ENCODE data around the gene MRPL34. TPM values are rescaled to one million over a fixed set of nuclear protein-coding genes. Genes with fewer than 3 reads are reported as not detected.
A peak's percentile ranks its signal among the peaks of the same experiment; 100 is the strongest.

The MRPL34 gene
- total RNA-seq, 1 experiment from 2014 or later, result 111 TPM

DNA sequence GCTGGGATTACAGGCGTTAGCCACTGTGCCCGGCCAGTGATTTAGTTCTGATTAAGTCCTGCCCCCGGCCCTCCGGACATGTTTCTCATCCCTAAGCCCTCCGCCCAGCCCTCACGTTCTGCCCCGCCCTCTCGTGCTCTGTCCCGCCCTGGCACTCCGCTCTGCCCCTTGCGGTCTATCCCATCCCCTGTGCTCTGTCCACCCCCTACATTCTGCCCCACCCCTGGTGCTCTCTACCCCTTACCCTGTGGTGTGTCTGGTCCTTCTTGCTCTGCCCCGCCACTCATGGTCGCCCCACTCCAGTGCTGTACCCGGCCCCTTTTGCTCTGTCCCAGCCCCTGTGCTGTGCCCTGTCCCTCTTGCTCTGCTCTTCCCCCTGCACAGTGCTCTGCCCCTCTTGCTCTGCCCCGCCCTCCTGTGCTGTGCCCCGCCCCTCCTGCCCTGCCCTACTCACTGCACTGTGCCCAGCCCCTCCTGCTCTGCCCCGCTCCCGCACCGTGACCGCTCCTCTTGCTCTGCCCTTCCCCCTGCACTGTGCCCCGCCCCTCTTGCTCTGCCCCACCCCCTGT is 34.7 kb downstream of the MRPL34 start:
- no peak for DNase-seq (ENCODE audit: low read depth)

DNA sequence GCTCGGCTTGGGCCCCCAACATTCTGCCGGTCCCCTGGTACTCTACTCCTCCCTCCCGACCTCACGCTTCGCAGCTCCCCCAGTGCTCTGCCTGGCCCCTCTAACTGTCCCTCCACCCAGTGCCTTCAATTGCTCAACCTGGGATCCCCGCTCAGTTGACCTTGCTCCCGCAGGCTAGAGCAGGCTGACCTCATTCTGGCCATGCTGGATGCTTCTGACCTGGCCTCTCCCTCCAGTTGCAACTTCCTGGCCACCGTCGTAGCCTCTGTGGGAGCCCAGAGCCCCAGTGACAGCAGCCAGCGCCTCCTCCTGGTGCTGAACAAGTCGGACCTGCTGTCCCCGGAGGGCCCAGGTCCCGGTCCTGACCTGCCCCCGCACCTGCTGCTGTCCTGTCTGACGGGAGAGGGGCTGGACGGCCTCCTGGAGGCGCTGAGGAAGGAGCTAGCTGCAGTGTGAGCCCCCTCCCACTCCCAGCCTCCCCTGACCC is 35.2 kb downstream of the MRPL34 start:
- DNase-seq (ENCODE audit: low read depth), result no peak

DNA sequence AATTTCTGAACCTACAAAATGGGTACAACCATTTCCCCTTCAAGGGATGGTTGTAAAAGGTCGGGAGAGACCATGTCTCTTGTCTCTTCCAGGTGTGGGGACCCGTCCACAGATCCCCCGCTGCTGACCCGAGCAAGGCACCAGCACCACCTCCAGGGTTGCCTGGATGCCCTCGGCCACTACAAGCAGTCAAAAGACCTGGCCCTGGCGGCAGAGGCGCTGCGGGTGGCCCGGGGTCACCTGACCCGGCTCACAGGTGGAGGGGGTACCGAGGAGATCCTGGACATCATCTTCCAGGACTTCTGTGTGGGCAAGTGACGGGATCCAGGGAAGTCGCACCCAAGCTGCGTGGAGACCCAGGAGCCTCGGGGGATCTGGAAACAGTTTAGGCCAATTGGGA is 35.7 kb downstream of the MRPL34 start:
- no peak for DNase-seq (ENCODE audit: low read depth)

GRCh38 chr19:17341845-17342244 is 36.2 kb downstream of the MRPL34 start:
- no peak for DNase-seq (ENCODE audit: low read depth)

- peak; percentile 70 for DNase-seq (ENCODE audit: low read depth)
These were observed 40.5 kb downstream of the MRPL34 start for GRCh38 chr19:17346109-17346671.

DNA sequence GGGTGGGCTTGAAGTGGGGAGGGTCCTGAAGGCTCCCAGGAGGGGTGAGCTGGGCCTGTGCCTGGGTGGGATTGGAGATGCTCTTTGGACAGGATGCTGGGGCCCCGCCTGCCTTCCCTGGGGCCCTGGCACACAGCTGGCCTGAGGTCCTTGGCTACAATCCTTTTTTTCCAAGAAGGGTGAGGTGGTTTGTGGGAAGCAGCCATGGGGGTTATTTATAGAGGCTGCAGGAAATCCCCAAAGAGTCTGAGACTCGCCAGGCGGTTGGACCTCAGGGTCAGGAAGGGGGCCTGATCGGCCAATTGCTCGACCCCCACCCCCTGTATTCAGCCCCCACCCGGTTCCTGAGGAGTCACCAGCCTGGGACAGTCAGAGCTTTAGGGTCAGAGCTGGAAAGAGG is 41.7 kb downstream of the MRPL34 start:
- DNase-seq (ENCODE audit: low read depth), result peak; percentile 46

DNA sequence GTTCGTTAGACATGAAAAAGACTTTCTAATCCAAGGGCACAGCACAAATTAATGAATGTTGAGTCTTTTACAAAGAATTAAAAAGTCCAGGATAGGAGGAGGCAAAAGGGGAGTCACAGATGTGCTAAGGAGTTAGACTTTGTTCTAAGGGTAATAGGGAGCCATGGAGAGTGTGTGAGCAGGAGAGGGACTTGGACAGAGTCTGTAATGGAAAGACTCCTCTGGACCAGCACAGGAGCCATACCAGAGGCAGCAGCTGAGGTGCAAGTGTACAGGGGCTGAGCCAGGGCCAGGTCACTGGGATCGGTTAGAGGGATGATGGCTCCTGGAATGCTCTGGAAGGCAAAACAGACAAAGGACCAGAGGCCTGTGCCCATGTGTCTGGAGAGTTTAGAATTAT is 42.2 kb downstream of the MRPL34 start:
- DNase-seq (ENCODE audit: low read depth), result no peak

GRCh38 chr19:17348700-17349099 is 43.0 kb downstream of the MRPL34 start:
- peak; percentile 89 for DNase-seq (ENCODE audit: low read depth)

- no peak for DNase-seq (ENCODE audit: low read depth)
These were observed 46.3 kb downstream of the MRPL34 start for GRCh38 chr19:17351815-17352435.

- no peak for DNase-seq (ENCODE audit: low read depth)
These were observed 47.1 kb downstream of the MRPL34 start for GRCh38 chr19:17352608-17353280.

GRCh38 chr19:17353386-17353785 is 47.7 kb downstream of the MRPL34 start:
- DNase-seq (ENCODE audit: low read depth), result no peak

Other genes with a start within 250 kb of the MRPL34 start
- 10.1 and 11.1 TPM in 2 replicates for gene HAUS8, start 230.4 kb upstream of the MRPL34 start, total RNA-seq (2014; rRNA removed; shearing (Covaris generic))
- gene MYO9B, start 230.1 kb upstream of the MRPL34 start, total RNA-seq (2014; rRNA removed; shearing (Covaris generic)), result 29.3 and 30.8 TPM in 2 replicates
- 30.5 and 36.4 TPM in 2 replicates for gene USE1, start 90.5 kb upstream of the MRPL34 start, total RNA-seq (2014; rRNA removed; shearing (Covaris generic))
- 3.6 and 8.1 TPM in 2 replicates for gene OCEL1, start 79.6 kb upstream of the MRPL34 start, total RNA-seq (2014; rRNA removed; shearing (Covaris generic))
- gene NR2F6, start 60.0 kb upstream of the MRPL34 start, total RNA-seq (2014; rRNA removed; shearing (Covaris generic)), result 84.2 and 89.7 TPM in 2 replicates
- 0.07 TPM in 1 of 2 replicates, not detected in the other for gene USHBP1, start 41.1 kb upstream of the MRPL34 start, total RNA-seq (2014; rRNA removed; shearing (Covaris generic))
- 248 and 260 TPM in 2 replicates for gene BABAM1, start 38.4 kb upstream of the MRPL34 start, total RNA-seq (2014; rRNA removed; shearing (Covaris generic))
- 0.35 and 1.3 TPM in 2 replicates for gene ANKLE1, start 24.0 kb upstream of the MRPL34 start, total RNA-seq (2014; rRNA removed; shearing (Covaris generic))
- 0.23 and 0.24 TPM in 2 replicates for gene ABHD8, start 2.4 kb upstream of the MRPL34 start, total RNA-seq (2014; rRNA removed; shearing (Covaris generic))
- gene DDA1, start 3.7 kb downstream of the MRPL34 start, total RNA-seq (2014; rRNA removed; shearing (Covaris generic)), result 33.0 and 48.1 TPM in 2 replicates
- gene ANO8, start 29.0 kb downstream of the MRPL34 start, total RNA-seq (2014; rRNA removed; shearing (Covaris generic)), result 2.1 and 2.3 TPM in 2 replicates
- gene GTPBP3, start 31.7 kb downstream of the MRPL34 start, total RNA-seq (2014; rRNA removed; shearing (Covaris generic)), result 38.2 and 43.3 TPM in 2 replicates
- gene PLVAP, start 71.5 kb downstream of the MRPL34 start, total RNA-seq (2014; rRNA removed; shearing (Covaris generic)), result not detected in 2 replicates
- not detected in 2 replicates for gene CCDC194, start 88.3 kb downstream of the MRPL34 start, total RNA-seq (2014; rRNA removed; shearing (Covaris generic))
- gene BST2, start 99.8 kb downstream of the MRPL34 start, total RNA-seq (2014; rRNA removed; shearing (Covaris generic)), result 1.2 TPM in 1 of 2 replicates, not detected in the other
- 72.1 and 78.0 TPM in 2 replicates for gene MVB12A, start 114.2 kb downstream of the MRPL34 start, total RNA-seq (2014; rRNA removed; shearing (Covaris generic))
- not detected in 2 replicates for gene TMEM221, start 142.8 kb downstream of the MRPL34 start, total RNA-seq (2014; rRNA removed; shearing (Covaris generic))
- gene NXNL1, start 155.1 kb downstream of the MRPL34 start, total RNA-seq (2014; rRNA removed; shearing (Covaris generic)), result not detected in 2 replicates
- 8.9 and 9.1 TPM in 2 replicates for gene SLC27A1, start 164.7 kb downstream of the MRPL34 start, total RNA-seq (2014; rRNA removed; shearing (Covaris generic))
- 61.6 and 75.0 TPM in 2 replicates for gene PGLS, start 205.8 kb downstream of the MRPL34 start, total RNA-seq (2014; rRNA removed; shearing (Covaris generic))
- 66.6 and 91.8 TPM in 2 replicates for gene COLGALT1, start 249.8 kb downstream of the MRPL34 start, total RNA-seq (2014; rRNA removed; shearing (Covaris generic))